Left hindlimb (tissue), 1 donor: Measurements from ENCODE around the gene MAP3K9.
"Not testable (repeated sequence)": the region's sequence is repeated elsewhere in the genome, so short reads cannot be mapped to it uniquely, and the experiment has no call there.

ENCODE experiments used
- DNase-seq: peaks from one replicate; pipeline ENCODE4 v3.0.0-alpha.2; 2018

The MAP3K9 gene

DNA sequence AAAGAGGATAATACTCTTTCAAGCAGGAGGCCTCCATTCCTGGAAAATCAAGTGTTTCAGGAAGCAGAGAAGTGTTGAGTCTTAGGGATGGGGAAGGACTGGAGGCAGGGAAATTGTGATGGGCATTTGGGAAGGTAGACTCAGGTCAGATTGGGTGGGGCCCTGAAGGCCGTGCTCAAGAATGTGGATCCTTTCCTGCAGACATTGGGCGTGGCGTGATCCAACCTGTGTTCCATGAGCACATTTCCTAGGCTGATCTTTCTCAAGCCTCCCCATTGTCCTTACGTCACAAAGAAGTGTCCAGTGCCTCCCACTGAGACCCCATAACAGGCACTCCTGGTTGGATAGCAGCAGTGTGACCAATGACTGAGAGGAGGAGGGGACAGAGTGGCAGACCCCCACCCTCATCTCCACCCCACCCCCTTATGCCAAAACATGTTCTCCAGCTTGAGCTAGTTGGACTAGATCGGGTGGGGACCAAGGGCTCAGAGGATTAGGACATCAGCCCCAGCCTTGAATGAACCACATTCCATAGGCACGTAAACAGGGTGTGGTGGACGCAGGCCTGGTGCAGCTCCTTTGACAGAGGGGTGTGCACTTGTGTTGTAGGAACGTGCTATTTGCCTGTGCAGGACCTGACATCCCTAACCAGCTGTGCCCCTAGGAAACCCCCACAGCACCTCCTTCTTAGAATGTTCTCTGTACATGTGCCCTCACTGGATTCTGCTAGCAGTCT is 90.8 kb downstream of the MAP3K9 start:
- no peak for DNase-seq

DNA sequence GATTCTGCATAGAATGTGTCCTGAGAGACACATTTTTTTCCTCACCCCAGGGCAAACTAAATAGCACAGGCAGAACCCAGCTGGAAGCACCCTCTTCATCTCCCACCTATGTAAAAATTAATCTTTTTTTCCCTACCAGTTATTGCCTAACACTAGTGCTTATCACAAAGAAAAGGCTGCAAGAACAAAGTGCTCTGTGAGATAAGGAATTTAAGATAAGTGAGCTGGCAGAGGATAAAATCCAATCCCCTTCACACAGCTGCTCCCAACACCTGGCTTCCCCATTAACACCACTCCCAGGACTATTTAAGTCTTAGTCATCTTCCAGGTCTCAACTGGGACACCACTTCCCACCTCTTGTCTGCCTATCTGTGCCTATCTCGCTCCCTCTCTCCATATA is 92.4 kb downstream of the MAP3K9 start:
- DNase-seq, result no peak

GRCh38 chr14:70716483-70716882 is 92.8 kb downstream of the MAP3K9 start:
- no peak for DNase-seq

DNA sequence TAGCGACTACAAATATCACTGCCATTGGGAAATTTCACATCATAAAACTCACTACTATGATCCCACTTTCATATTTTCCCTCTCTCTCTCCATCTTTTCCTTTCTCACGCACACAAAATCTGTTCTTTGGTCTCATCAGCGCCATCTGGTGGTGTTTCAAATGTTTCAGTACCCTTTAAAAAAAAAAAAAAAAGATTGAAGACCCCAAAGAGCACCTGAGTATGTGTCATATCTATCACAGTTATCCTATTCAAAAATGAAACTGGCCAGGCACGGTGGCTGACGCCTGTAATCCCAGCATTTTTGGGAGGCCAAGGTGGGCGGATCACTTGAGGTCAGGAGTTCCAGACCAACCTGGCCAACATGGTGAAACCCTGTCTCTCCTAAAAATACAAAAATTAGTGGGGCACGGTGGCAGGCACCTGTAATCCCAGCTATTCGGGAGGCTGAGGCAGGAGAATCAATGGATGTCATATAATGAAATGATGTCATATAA is 95.2 kb downstream of the MAP3K9 start:
- no peak for DNase-seq

GRCh38 chr14:70713511-70713916 is 95.8 kb downstream of the MAP3K9 start:
- no peak for DNase-seq

GRCh38 chr14:70713096-70713495 is 96.2 kb downstream of the MAP3K9 start:
- no peak for DNase-seq

DNA sequence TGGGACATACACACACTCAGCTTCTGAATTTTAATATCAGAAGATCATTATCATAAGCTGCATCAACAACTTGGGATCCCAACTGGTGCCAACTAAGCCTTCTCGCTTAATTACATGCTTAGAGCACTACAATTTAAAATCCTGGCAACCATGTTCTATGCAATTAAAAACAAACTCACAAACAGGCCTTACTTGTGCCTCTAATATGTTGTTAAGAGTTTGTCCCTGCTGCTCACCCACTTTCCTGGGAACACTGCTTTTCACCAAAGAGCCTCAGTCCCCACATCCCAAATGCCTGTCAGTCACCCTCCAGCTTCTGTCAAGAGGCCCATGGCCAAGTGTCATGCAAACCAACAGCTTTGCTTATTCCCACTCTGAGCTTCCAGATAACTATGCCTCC is 97.9 kb downstream of the MAP3K9 start:
- no peak for DNase-seq

- no peak for DNase-seq
Observed at GRCh38 chr14:70709726-70710382, 99.5 kb downstream of the MAP3K9 start.

- DNase-seq, result no peak
Observed at GRCh38 chr14:70708717-70709570, 100.4 kb downstream of the MAP3K9 start.

DNA sequence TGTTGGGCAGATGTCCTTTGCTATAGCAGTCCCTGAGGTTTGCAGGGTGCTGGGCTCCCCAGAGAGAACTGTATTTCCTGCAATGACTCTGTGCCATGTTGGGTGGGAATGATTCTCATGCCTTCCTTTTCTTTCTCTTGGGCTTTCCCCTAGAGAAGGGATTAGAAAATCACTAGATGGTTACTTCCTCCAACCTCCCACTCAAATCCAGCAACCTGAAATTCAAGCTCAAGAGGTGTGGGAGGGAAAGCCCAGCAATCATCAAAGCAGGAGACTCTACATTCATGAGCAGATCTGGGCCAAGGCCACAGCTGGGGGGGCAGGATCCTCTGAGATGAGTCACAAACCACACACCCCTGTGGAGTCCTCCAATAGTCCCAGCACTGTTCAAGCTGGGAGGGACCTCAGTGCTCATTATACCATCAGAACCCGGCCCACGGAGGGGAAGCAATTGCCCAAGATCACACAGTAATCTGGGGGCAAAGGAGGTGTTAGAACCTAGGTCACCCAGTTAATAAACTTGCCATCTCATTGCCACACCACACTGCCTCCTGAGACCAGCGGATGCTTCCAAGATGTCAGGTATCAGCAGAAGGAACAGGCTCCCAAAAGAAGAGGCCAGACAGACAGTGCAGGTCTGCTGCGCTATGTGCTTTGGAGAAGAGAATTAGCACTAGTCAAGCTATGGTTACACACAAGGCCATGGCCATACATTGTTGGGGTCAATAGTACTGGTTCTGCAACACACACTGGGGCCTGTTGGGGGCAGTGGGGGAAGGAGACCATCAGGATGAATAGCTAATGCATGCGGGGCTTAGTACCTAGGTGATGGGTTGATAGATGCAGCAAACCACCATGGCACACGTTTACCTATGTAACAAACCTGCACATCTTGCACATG is 101.9 kb downstream of the MAP3K9 start:
- no peak for DNase-seq

GRCh38 chr14:70706177-70706576 is 103.1 kb downstream of the MAP3K9 start:
- DNase-seq, result no peak

GRCh38 chr14:70704960-70705359 is 104.4 kb downstream of the MAP3K9 start:
- DNase-seq, result no peak

GRCh38 chr14:70703621-70704168 is 105.6 kb downstream of the MAP3K9 start:
- not testable (repeated sequence) for DNase-seq

GRCh38 chr14:70702161-70702560 is 107.2 kb downstream of the MAP3K9 start:
- no peak for DNase-seq

GRCh38 chr14:70701610-70702009 is 107.7 kb downstream of the MAP3K9 start:
- no peak for DNase-seq

DNA sequence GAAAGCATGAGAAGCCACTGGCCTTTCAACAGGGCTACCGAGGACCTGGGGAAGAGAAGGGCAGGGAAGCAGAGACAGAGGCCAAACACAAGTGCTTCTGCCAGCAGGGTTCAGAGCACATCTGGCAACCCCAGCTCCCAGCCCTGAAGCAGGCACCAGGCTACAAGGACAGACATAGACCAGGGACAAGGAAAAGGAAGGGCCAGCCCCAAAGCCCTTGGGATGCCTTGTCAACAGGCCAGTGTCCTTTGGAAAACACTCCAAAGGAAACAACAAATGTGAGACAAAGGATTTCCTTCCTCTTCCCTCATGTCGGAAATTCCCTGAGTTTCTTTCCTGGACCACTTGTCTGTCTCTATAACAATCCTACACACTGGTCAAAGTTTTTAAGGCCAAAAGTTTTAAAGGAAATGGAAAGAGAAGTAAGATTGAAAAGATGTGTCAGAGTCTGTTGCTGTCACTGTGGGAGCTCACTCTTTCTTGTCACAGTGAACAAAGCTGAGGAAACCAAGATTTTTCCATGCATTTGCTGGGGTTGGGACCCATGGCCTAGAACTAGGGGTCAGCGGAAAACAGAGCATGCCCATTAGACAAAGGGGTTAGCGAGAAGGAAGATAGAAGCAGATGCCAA is 108.2 kb downstream of the MAP3K9 start:
- no peak for DNase-seq

DNA sequence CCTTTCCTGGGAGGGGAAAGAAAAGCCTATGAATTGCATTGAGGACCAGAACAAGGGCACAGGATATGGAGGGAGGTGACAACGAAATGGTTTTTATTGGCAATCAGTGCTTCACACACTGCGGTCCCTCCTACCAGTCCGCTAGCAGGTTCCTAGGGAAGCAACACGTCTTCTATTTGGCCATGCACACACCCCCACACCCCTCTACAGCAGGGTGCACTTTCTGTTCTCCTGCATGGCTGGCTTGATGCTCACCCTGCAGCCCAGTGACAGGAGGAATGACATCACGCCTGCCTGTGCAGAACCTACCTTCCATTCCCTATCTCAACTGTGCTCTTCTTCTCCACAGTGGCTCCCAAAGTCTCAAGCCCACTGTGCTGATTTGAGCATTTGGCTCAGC is 109.7 kb downstream of the MAP3K9 start:
- no peak for DNase-seq

DNA sequence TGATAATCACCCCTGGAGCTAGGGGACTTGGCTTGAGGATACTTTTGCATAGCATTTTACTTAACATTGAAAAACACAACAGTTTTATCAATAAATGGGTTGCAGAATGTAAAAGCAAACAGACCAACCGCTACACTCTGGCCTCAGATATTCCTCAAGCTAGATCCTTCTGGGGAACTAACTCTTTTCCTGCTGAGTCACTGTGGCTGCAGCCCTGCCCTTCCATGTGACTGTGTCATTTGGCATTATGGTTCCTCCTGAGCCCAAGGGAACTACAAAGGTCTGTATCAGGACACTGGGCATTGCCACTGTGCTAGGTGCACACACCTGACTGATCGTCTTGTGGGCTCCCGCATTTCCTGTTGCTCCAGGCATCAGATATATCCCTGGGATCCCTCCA is 111.0 kb downstream of the MAP3K9 start:
- DNase-seq, result no peak

GRCh38 chr14:70697701-70698100 is 111.6 kb downstream of the MAP3K9 start:
- DNase-seq, result no peak

- no peak for DNase-seq
Observed at GRCh38 chr14:70696026-70696425, 113.3 kb downstream of the MAP3K9 start.

DNA sequence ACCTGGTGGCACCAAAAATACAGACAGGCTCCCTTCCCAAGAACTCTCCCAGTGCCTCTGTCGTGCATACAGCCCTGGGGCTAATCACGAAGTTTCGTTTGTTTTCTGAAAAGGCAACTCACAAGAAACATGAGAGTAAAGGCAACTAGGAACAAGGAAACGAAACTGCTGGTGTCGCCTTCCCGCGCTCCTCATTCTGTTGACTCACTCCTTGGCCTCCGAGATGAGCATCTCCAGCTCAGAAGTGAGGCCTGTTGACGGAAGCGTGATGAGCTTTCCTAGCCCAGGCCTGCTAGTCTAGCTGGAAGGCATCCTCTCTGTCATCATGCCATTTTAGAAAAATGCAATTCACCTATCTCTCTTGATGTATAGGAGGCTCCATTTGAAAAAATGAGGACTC is 117.1 kb downstream of the MAP3K9 start:
- DNase-seq, result no peak
